Testis (tissue), 2 donors: ENCODE results near the gene DCAF17.

ENCODE experiments used
- CTCF ChIP-seq, 3 experiments: fragments of 450-650 bp in 2 of 3; fragments of 200-600 bp in 1 of 3; sonication (generic) in 1 of 3; IDR thresholded peaks; one replicate each; pipeline ENCODE4 v1.5.1; 2016 to 2019; ENCODE audit warnings: antibody characterized with exemption in 3 of 3, mild to moderate bottlenecking in 2 of 3, moderate library complexity in 1 of 3
- POLR2A ChIP-seq: fragments of 450-650 bp; IDR thresholded peaks from one replicate; pipeline ENCODE4 v1.6.1; 2017; ENCODE audit warnings: antibody characterized with exemption, mild to moderate bottlenecking, moderate library complexity

- TF ChIP-seq CTCF (IDR thresholded peaks at IDR 0.05) (no peak), POLR2A (no peak)
Measured at GRCh38 chr2:171491292-171491691, 57.3 kb downstream of the DCAF17 start.
